ENCODE measurements around the gene BRD4.

- no peak for TF ChIP-seq EZH2 (IDR thresholded peaks at IDR 0.05)
- TF ChIP-seq FOXP2 (optimal IDR thresholded peaks at IDR 0.05; ENCODE audit: control extremely low read depth, extremely low read length, insufficient read depth), result no peak
- TF ChIP-seq POLR2AphosphoS5 (IDR thresholded peaks at IDR 0.05; ENCODE audit: borderline replicate concordance, low read depth, low read length), result no peak
Measured at GRCh38 chr19:15283141-15283883, 49.0 kb downstream of the BRD4 start.
